Activated CD4-positive, alpha-beta T cell treated with anti-CD3 and anti-CD28 coated beads for 48 hours (primary cell): ENCODE measurements around the gene MAP7.
"Not testable (repeated sequence)": the region's sequence is repeated elsewhere in the genome, so short reads cannot be mapped to it uniquely, and the experiment has no call there.

Source experiments
- DNase-seq: peaks from one replicate; pipeline ENCODE4 v3.0.0-alpha.2; 2020

MAP7 gene

GRCh38 chr6:136411025-136411325, 139.2 kb downstream of the MAP7 start:
- DNase-seq: no peak

- DNase-seq: no peak
Observed at GRCh38 chr6:136410201-136411024, 139.8 kb downstream of the MAP7 start.

GRCh38 chr6:136409597-136409996, 140.6 kb downstream of the MAP7 start:
- no peak for DNase-seq

GRCh38 chr6:136408204-136408603, 142.0 kb downstream of the MAP7 start:
- no peak for DNase-seq

DNA sequence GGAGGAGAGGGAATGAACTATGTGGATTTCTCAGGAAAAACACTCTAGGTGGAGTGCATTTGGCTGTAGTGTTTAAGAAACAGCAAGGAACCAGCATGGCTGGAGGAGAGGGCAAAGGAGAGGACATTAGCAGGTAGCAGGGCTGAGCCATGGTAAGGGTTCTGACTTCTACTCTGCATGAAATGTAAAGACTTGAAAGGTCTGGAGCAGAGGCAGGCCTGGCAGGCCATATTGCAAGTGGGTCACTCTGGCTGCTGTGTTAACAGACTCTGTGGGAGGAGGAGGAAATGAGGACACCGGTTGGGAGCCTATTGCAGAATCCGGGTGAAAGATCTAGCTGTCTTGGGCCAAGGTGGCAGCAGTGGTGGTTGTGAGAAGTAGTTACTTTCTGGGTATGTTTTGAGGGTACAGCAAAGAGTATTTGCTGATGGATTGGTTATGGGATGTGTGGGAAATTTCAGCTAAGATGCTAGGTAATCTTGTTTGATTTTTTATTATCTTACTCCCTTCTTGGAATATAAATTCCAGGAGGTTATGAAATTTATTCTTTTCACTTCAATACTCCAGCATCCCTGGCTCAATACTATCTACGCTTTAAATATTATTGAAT, 144.7 kb downstream of the MAP7 start:
- DNase-seq: no peak

DNA sequence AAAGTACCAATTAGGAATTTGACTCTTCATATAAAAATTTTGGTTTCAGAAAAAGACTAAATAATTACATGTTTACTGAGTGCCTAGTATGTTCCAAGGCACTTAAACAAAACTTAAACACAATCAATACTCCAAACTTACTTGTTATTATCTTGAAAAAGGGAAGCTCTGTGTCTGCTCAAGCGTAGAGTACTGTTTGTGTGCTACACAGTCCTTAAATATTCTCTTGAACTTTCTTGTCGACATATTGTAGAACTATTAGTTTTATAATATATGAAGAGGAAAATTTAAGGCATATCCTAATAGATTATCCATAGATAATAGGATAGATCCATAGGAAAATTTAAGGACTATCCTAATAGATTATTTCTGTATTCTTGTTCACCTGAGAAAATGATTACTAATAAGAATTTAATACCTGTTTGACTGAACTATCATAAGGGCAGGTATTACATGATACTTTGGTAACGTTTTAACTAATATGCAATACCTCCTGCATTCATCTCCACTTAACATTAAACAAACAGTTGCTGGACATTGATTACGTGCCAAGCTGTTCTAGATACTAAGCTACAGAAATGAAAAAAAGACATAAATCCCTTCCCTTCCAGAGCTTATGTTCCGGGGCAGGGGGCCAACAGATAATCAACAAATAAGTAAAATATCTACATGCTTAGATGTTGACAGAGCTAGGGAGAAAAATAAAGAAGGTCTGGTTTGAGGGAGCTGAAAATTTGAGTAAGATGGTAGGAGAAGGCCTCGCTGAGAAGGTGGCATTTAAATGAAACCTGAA, 145.4 kb downstream of the MAP7 start:
- DNase-seq: no peak

DNA sequence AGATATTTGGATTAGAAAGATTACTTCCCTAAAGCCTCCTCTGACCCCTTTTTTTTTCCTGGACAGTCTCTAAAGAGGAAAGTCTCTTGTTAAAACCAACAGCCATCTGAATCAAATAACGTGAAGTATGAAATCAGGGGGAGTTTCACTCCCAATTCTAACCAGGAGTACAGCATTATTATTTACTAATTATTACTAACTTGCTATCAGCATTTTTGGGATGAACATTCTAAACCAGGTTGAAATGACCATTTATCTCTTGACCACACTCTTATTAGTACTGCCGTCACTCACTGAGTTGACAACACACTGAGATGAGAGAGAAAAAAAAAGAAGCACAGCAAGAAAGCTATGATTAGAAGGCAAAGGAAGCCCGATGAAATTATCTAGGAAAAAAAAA, 146.2 kb downstream of the MAP7 start:
- DNase-seq: no peak

GRCh38 chr6:136403110-136403980, 146.9 kb downstream of the MAP7 start:
- no peak for DNase-seq

- DNase-seq: no peak
Observed at GRCh38 chr6:136401749-136402148, 148.5 kb downstream of the MAP7 start.

GRCh38 chr6:136401236-136401635, 149.0 kb downstream of the MAP7 start:
- not testable (repeated sequence) for DNase-seq

DNA sequence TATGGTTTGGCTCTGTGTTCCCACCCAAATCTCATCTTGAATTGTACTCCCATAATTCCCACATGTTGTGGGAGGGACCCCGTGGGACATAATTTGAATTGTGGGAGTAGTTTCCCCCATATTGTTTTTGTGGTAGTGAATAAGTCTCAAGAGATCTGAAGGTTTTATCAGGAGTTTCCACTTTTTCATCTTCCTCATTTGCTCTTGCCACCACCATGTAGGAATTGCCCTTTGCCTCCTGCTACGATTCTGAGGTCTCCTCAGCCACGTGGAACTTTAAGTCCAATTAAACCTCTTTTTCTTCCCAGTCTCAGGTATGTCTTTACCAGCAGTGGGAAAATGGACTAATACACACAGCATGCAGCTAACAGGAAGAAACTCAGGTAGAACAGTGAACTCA, 151.8 kb downstream of the MAP7 start:
- no peak for DNase-seq

DNA sequence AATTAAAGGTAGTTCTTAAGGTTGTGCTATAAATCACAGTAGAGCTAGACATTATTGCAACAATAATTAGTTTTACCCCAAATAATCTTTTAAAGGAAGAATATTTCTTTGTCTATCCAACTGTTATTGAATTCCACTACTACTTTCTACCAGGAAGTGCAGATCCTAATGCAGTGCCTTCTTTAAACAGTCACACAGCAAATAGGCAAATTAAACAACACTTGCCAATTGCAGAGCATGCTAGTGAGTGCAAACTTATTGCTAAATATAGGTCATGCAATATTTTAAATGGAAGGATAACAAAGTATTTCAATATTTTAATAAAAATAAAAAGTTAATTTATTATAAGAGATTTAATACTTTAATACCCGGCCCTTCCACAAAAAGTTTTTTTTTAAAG, 153.3 kb downstream of the MAP7 start:
- no peak for DNase-seq

- DNase-seq: not testable (repeated sequence)
Observed at GRCh38 chr6:136390959-136391358, 159.3 kb downstream of the MAP7 start.

- DNase-seq: no peak
Observed at GRCh38 chr6:136387316-136387715, 162.9 kb downstream of the MAP7 start.

- no peak for DNase-seq
Observed at GRCh38 chr6:136383268-136383937, 166.8 kb downstream of the MAP7 start.

DNA sequence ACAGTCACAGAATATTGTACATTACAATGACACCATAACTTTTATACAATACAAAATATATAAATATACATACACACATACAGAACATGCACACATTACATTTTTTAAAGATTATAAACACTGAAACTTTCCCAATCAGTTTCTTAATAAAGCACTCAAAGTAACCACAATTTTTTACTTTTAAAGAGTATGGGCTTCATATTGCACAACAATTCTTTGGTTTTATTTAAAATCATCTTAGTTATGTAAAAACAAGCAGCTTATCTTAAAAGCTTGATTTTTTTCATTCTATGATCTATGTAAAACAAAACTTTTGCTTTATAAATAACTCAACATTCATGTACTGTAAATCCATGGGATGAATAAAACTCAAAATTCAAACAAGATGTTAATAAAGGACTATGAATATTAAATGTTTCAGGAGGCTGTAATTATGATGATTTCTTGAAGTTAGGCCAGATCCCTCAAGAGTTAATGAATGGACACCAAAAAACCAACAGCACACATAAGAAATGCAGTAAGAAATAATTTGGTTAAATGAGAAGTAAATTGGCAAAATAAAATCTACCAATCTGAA, 167.5 kb downstream of the MAP7 start:
- no peak for DNase-seq

GRCh38 chr6:136378888-136379287, 171.3 kb downstream of the MAP7 start:
- no peak for DNase-seq

DNA sequence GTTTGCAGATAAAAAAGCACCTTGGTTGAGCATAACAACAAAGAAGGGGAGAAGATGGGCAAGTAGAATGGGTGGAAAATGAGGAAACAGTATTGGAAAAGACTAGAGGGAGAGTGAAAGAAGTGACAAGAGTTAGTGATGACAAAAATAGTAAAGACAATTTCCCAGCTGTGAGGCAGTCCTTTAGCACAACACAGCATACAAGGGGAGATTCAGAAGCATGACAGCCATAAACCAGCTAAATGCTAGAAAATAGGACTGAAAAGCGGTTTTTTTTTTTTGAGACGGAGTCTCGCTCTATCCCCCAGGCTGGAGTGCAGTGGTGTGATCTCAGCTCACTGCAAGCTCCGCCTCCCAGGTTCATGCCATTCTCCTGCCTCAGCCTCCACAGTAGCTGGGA, 174.4 kb downstream of the MAP7 start:
- not testable (repeated sequence) for DNase-seq

GRCh38 chr6:136371959-136372358, 178.3 kb downstream of the MAP7 start:
- DNase-seq: no peak

GRCh38 chr6:136370988-136371728, 179.1 kb downstream of the MAP7 start:
- DNase-seq: no peak

GRCh38 chr6:136365776-136366354, 184.4 kb downstream of the MAP7 start:
- DNase-seq: peak; percentile 36
